Left colon (tissue), 2 donors: ENCODE results near the gene SLC2A13. TPM values are rescaled to one million over a fixed set of nuclear protein-coding genes. Genes with fewer than 3 reads are reported as not detected.
A peak's percentile ranks its signal among the peaks of the same experiment; 100 is the strongest.
"Not testable (repeated sequence)": the region's sequence is repeated elsewhere in the genome, so short reads cannot be mapped to it uniquely, and the experiment has no call there.

Experiments used
- ATAC-seq: fragments of 200-7000 bp; cut with Tn5 transposase; one replicate; pipeline ENCODE4 v1.9.1; 2020; ENCODE audit warnings: mild to moderate bottlenecking, moderate library complexity
- DNase-seq, 2 donors: peaks; one replicate each; pipeline ENCODE4 v3.0.0-alpha.2; 2020
- intact Hi-C, 2 donors: fragments of 100-400 bp; cut with DNase I in 1 of 2; cut with micrococcal nuclease in 1 of 2; formaldehyde crosslinking; loops; one replicate each; pipeline versions ENCODE4 v1.11.2 to v1.14.0; 2022; cut with DNase I, micrococcal nuclease
- total RNA-seq, 2 donors: library from RNA; stranded (reverse); fragmentation: NEBNext Ultra II Directional; extraction: Animal tissue kit (Norgen Biotek cat#: 25700); gene quantifications; one replicate each; pipeline ENCODE4 v1.2.1, GENCODE V29; 2021
- donor health status: DM: no; HTN: no; CAD: no.
- donor health status: DM: yes; HTN: yes; CAD: no.

The SLC2A13 gene
- total RNA-seq, 2 donors from 2014 or later: 33.2 to 39.2 TPM

GRCh38 chr12:39807043-39807442, 298.8 kb downstream of the SLC2A13 start:
- no peak for ATAC-seq
- intact Hi-C loops: no loop called here
- DNase-seq: no peak

GRCh38 chr12:39805651-39806050, 300.2 kb downstream of the SLC2A13 start:
- intact Hi-C loops: no loop called here
- ATAC-seq: no peak
- DNase-seq: no peak

GRCh38 chr12:39804898-39805297, 301.0 kb downstream of the SLC2A13 start:
- peak; percentile 36 for ATAC-seq
- DNase-seq: no peak
- intact Hi-C loops: no loop called here

GRCh38 chr12:39804479-39804878, 301.4 kb downstream of the SLC2A13 start:
- no peak for DNase-seq
- intact Hi-C loops: no loop called here
- no peak for ATAC-seq

GRCh38 chr12:39803151-39803550, 302.7 kb downstream of the SLC2A13 start:
- intact Hi-C loops: no loop called here
- DNase-seq (no peak), ATAC-seq (no peak)

- ATAC-seq: no peak
- intact Hi-C loops: no loop called here
- no peak for DNase-seq
Measured at GRCh38 chr12:39798977-39799376, 306.9 kb downstream of the SLC2A13 start.

- no peak for DNase-seq
- intact Hi-C loops: no loop called here
- no peak for ATAC-seq
Measured at GRCh38 chr12:39798429-39798828, 307.5 kb downstream of the SLC2A13 start.

- no peak for DNase-seq
- ATAC-seq: peak; percentile 80
Measured at GRCh38 chr12:39795481-39795880, 310.4 kb downstream of the SLC2A13 start.

GRCh38 chr12:39792938-39793337, 312.9 kb downstream of the SLC2A13 start:
- ATAC-seq (peak; percentile 80), DNase-seq (no peak)
- intact Hi-C loops: no loop called here

More at GRCh38 chr12:39795481-39795880, 310.4 kb downstream of the SLC2A13 start:
- intact Hi-C loops: no loop called here

- ATAC-seq: no peak
- DNase-seq: no peak
- intact Hi-C loops: no loop called here
Measured at GRCh38 chr12:39788239-39788638, 317.6 kb downstream of the SLC2A13 start.

- intact Hi-C loops, ATAC-seq: not testable (repeated sequence)
Measured at GRCh38 chr12:39785814-39786213, 320.1 kb downstream of the SLC2A13 start.

GRCh38 chr12:39782026-39782545, 323.8 kb downstream of the SLC2A13 start:
- intact Hi-C loops: no loop called here
- ATAC-seq (no peak), DNase-seq (no peak)

More at GRCh38 chr12:39785814-39786213, 320.1 kb downstream of the SLC2A13 start:
- not testable (repeated sequence) for DNase-seq

- peak in 1 of 2 donors; percentile 8 for DNase-seq
- intact Hi-C loops: no loop called here
- peak; percentile 90 for ATAC-seq
Measured at GRCh38 chr12:39780913-39781446, 324.9 kb downstream of the SLC2A13 start.

GRCh38 chr12:39780411-39780912, 325.4 kb downstream of the SLC2A13 start:
- DNase-seq (no peak), ATAC-seq (no peak)
- intact Hi-C loops: no loop called here

GRCh38 chr12:39779768-39780340, 326.0 kb downstream of the SLC2A13 start:
- no peak for DNase-seq
- peak; percentile 56 for ATAC-seq
- intact Hi-C loops: no loop called here

GRCh38 chr12:39777465-39777864, 328.4 kb downstream of the SLC2A13 start:
- intact Hi-C loops: no loop called here
- peak in 1 of 2 donors; percentile 10 for DNase-seq
- ATAC-seq: no peak

- DNase-seq (no peak), ATAC-seq (no peak)
- intact Hi-C loops: no loop called here
Measured at GRCh38 chr12:39773266-39773665, 332.6 kb downstream of the SLC2A13 start.

- ATAC-seq (no peak), DNase-seq (no peak)
- intact Hi-C loops: no loop called here
Measured at GRCh38 chr12:39772821-39773259, 333.0 kb downstream of the SLC2A13 start.

- no peak for ATAC-seq
- intact Hi-C loops: no loop called here
- no peak for DNase-seq
Measured at GRCh38 chr12:39771456-39771855, 334.4 kb downstream of the SLC2A13 start.

- DNase-seq: no peak
Measured at GRCh38 chr12:39764944-39765560, 340.8 kb downstream of the SLC2A13 start.

More at GRCh38 chr12:39764944-39765560, 340.8 kb downstream of the SLC2A13 start:
- intact Hi-C loops: loop anchor here in 1 of 2 donors (5.0 to 10.0 kb wide), 2 partner anchors 227 to 340 kb away; partner anchors contain the start of gene SLC2A13
- ATAC-seq: peak; percentile 80
